GM12891 (cell line): ENCODE measurements around the gene ZBTB24.
"Not testable (repeated sequence)": the region's sequence is repeated elsewhere in the genome, so short reads cannot be mapped to it uniquely, and the experiment has no call there.

Experiments used
- DNase-seq: peaks from one replicate; pipeline ENCODE4 v3.0.0; 2011; ENCODE audit warnings: low spot score; ENCODE audit not compliant: insufficient read length
- FAIRE-seq: peaks from 2 replicates; lab custom pipeline; 2011; peaks lifted over from hg19 to GRCh38; lab: Jason Lieb, UNC
- PAX5 ChIP-seq: IDR thresholded peaks from 2 replicates; pipeline ENCODE4 v1.6.1; 2011; ENCODE audit warnings: low read length, moderate library complexity, mild to moderate bottlenecking; ENCODE audit not compliant: insufficient read depth, severe bottlenecking
- POLR2A ChIP-seq: IDR thresholded peaks from 2 replicates; pipeline ENCODE4 v1.6.1; 2011; ENCODE audit warnings: low read depth, low read length, control low read depth
- POLR2AphosphoS5 ChIP-seq: IDR thresholded peaks from 2 replicates; pipeline ENCODE4 v1.6.1; 2011; ENCODE audit warnings: low read depth, low read length, control low read depth
- POU2F2 ChIP-seq: IDR thresholded peaks from 2 replicates; pipeline ENCODE4 v1.6.1; 2011; ENCODE audit warnings: low read depth, mild to moderate bottlenecking, control low read depth, low read length, moderate library complexity
- SPI1 ChIP-seq: IDR thresholded peaks from 2 replicates; pipeline ENCODE4 v1.6.1; 2011; ENCODE audit warnings: low read depth, low read length, control low read depth
- TAF1 ChIP-seq: IDR thresholded peaks from 2 replicates; pipeline ENCODE4 v1.6.1; 2011; ENCODE audit warnings: low read depth, low read length, control low read depth

ZBTB24 gene

DNA sequence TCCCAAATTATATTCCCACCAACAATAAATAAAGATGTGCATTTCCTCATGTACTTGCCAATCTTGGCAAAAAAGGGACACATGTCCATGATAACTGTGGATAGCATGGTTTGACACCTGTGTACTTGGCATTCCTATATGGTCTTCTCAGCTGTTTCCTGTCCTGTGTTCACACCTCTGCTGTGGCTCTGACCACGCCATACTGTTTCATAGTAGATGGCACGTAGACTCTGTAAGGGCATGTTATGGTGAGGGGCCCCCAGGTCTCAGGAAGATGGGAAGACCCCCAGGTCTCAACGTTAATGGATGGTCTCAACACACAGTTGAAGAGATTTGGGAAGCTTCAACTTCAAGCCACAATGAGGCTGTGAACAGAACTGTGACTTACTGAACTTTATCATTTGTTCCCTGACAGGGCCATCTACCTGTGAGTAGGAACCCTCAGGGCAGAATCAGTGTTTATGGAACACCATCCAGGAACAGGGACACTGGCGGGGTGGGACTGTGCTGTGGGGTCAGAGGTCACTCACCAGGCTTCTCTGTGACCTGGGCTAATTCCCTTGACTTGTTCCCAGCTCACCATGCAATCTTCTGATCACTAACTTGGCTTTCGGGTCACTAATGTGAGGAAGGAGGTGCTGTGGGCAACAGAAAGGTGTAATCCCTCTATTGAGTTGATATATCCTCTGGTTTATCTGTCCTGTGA, 11.8 kb downstream of the ZBTB24 start:
- FAIRE-seq (no peak), DNase-seq (no peak)
- TF ChIP-seq SPI1 (no peak), POLR2AphosphoS5 (no peak), POLR2A (no peak), POU2F2 (no peak), PAX5 (no peak), TAF1 (no peak)

DNA sequence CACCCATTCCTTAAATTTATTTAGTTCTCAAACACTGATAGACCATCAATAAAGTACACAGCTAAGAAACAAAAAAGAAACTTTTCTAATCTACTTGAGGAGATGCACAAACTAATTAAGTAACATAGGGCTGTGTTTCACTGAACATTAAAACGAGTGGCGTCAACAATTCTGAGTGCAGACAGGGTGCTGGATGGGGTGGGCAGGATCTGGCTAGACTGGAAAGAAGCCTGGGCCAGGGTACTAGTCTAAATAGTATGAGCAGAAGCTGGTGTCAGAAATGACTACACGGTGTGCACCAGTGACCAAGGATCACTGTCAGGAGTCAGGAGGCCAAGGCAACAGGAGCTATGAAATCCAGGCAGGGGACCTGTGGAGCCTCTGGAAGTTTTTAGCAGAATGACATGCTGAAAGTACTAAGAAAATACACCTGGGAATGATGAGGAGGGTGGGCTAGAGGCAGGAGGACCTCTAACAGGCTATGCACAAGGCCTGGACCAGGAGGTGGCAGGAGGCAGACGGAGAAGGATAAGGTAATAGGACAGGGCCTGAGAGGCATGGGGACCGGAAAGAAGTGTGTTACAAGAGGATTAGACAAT, 13.3 kb downstream of the ZBTB24 start:
- FAIRE-seq (no peak), DNase-seq (no peak)
- TF ChIP-seq POLR2AphosphoS5 = no peak
- no peak for TF ChIP-seq SPI1
- no peak for TF ChIP-seq POLR2A
- TF ChIP-seq TAF1 = no peak
- no peak for TF ChIP-seq PAX5
- no peak for TF ChIP-seq POU2F2

- DNase-seq (no peak), FAIRE-seq (no peak)
- no peak for TF ChIP-seq TAF1
- no peak for TF ChIP-seq PAX5
- TF ChIP-seq SPI1 = no peak
- no peak for TF ChIP-seq POLR2A
- no peak for TF ChIP-seq POLR2AphosphoS5
- no peak for TF ChIP-seq POU2F2
Measured at GRCh38 chr6:109467696-109468095, 15.3 kb downstream of the ZBTB24 start.

- FAIRE-seq (no peak), DNase-seq (no peak)
- no peak for TF ChIP-seq POLR2A
- no peak for TF ChIP-seq PAX5
- TF ChIP-seq TAF1 = no peak
- TF ChIP-seq POLR2AphosphoS5 = no peak
- no peak for TF ChIP-seq POU2F2
- no peak for TF ChIP-seq SPI1
Measured at GRCh38 chr6:109466212-109466923, 16.7 kb downstream of the ZBTB24 start.

DNA sequence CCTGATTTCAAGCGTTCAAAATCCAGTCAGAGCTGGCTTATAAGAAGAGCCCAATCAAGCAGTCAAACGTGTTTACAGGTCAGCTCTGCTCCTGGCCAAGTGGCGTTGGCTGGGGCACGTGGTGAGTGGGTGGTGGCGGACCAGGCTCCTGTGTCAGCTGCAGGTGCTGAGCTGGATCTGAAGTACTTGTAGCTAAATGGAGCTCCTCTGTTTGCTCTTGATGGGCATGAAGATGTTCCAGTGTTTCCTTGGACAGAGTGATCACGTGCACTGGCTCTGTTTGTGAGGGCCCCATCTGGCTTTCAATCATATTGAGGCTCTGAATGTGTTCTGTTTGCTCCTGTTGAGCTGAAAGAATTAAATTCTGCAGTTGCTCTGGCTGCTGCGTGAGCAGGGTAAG, 17.2 kb downstream of the ZBTB24 start:
- no peak for DNase-seq
- TF ChIP-seq TAF1 (no peak), POU2F2 (no peak), SPI1 (no peak), POLR2A (no peak), PAX5 (no peak), POLR2AphosphoS5 (no peak)
- FAIRE-seq = no peak

DNA sequence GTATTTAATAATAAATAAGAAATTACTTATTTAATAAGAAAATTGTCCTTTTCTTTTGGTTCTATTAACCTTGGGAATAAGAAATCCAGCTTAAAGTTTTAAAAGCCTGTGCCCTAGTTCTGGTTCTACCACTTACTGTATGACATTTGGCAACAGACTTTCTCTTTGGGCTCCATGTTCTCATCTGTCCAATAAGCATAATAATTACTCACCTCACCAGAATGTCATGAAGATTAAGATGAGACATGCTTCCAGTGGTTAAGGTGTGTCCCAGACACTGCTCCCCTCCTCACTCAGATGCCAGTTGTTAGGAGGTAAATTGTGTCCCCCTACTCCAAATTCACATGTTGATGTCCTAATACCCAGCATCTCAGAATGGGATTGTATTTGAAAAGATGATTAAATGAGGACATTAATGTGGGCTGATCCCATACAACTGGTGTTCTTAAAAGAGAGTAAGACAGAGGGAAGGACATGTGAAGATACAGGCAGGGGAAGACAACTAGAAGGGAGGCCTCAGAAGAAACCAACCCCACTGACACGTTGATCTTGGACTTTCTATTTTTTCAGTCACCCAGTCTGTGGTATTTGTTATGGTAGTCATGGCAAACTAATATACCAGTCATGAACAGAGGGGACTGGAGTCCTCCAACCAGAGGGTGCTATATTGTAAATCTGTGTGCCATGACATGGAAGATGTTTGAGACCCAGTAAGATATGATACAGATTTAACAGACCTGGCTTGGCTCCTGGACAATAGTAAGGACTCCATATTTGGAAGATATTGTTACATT, 21.1 kb downstream of the ZBTB24 start:
- DNase-seq = no peak
- TF ChIP-seq TAF1 = no peak
- peak; percentile 61 for FAIRE-seq

- not testable (repeated sequence) for DNase-seq, FAIRE-seq
Measured at GRCh38 chr6:109461205-109461604, 21.8 kb downstream of the ZBTB24 start.

DNA sequence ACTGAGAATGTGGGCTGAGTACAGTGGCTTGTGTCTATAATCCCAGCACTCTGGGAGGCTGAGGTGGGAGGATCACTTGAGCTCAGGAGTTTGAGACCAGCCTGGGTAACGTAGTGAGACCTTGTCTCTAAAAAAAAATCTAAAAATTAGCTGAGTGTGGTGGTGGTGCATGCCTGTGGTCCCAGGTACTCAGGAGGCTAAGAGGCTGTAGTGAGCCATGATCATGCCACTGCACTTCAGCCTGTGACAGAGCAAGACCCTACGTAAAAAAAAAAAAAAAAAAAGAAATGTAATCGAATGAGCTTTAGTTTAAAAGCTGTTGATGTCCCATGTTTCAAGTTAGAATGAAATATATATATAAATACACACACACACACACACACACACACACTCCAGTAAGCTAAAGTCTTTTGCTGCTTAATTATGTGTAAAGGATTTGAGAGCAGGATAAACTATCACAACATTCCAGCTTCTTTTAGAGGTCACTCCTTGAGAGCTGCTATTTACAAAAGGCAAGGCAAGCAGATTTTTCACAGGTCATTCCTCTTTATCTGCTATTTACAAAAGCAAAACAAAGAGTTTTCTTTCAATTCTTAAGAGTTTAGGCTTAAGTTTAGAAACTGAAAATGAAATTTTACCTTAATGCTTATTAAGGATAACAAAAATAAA, 22.7 kb downstream of the ZBTB24 start:
- peak; percentile 50 for FAIRE-seq
- DNase-seq = no peak
- TF ChIP-seq SPI1 = no peak
- TF ChIP-seq TAF1 = no peak
- no peak for TF ChIP-seq POLR2AphosphoS5
- no peak for TF ChIP-seq POU2F2
- no peak for TF ChIP-seq PAX5
- no peak for TF ChIP-seq POLR2A

GRCh38 chr6:109458774-109459531, 24.1 kb downstream of the ZBTB24 start:
- FAIRE-seq = peak; percentile 81
- TF ChIP-seq POU2F2 (no peak), PAX5 (no peak), POLR2A (no peak), SPI1 (peak; percentile 53; the same call in 1 of the 2 replicates)

More at GRCh38 chr6:109458774-109459531, 24.1 kb downstream of the ZBTB24 start:
- no peak for DNase-seq
